ENCODE data around the gene RNU5B-1.

GRCh38 chr15:65268411-65268810, 36.1 kb upstream of the RNU5B-1 start:
- TF ChIP-seq, protein P1, sequence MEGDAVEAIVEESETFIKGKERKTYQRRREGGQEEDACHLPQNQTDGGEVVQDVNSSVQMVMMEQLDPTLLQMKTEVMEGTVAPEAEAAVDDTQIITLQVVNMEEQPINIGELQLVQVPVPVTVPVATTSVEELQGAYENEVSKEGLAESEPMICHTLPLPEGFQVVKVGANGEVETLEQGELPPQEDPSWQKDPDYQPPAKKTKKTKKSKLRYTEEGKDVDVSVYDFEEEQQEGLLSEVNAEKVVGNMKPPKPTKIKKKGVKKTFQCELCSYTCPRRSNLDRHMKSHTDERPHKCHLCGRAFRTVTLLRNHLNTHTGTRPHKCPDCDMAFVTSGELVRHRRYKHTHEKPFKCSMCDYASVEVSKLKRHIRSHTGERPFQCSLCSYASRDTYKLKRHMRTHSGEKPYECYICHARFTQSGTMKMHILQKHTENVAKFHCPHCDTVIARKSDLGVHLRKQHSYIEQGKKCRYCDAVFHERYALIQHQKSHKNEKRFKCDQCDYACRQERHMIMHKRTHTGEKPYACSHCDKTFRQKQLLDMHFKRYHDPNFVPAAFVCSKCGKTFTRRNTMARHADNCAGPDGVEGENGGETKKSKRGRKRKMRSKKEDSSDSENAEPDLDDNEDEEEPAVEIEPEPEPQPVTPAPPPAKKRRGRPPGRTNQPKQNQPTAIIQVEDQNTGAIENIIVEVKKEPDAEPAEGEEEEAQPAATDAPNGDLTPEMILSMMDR (IDR thresholded peaks at IDR 0.05; ENCODE audit: insufficient read depth, low read length) = no peak
- TF ChIP-seq, protein P2, sequence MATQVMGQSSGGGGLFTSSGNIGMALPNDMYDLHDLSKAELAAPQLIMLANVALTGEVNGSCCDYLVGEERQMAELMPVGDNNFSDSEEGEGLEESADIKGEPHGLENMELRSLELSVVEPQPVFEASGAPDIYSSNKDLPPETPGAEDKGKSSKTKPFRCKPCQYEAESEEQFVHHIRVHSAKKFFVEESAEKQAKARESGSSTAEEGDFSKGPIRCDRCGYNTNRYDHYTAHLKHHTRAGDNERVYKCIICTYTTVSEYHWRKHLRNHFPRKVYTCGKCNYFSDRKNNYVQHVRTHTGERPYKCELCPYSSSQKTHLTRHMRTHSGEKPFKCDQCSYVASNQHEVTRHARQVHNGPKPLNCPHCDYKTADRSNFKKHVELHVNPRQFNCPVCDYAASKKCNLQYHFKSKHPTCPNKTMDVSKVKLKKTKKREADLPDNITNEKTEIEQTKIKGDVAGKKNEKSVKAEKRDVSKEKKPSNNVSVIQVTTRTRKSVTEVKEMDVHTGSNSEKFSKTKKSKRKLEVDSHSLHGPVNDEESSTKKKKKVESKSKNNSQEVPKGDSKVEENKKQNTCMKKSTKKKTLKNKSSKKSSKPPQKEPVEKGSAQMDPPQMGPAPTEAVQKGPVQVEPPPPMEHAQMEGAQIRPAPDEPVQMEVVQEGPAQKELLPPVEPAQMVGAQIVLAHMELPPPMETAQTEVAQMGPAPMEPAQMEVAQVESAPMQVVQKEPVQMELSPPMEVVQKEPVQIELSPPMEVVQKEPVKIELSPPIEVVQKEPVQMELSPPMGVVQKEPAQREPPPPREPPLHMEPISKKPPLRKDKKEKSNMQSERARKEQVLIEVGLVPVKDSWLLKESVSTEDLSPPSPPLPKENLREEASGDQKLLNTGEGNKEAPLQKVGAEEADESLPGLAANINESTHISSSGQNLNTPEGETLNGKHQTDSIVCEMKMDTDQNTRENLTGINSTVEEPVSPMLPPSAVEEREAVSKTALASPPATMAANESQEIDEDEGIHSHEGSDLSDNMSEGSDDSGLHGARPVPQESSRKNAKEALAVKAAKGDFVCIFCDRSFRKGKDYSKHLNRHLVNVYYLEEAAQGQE (IDR thresholded peaks at IDR 0.05; ENCODE audit: insufficient replicate concordance, low read depth) = no peak
- no peak for TF ChIP-seq POLR2AphosphoS5 (IDR thresholded peaks at IDR 0.05; ENCODE audit: low read depth)
- TF ChIP-seq SPI1 (IDR thresholded peaks at IDR 0.05; ENCODE audit: borderline replicate concordance, low read depth) = no peak
- no peak for TF ChIP-seq GABPA (IDR thresholded peaks at IDR 0.05; ENCODE audit: low read depth)
